Activated T-cell treated with anti-CD3 and anti-CD28 coated beads for 48 hours (primary cell): Measurements from ENCODE around the gene FAF1.

Experiments used
- DNase-seq: peaks from one replicate; pipeline ENCODE4 v3.0.0-alpha.2; 2020; ENCODE audit warnings: low read depth

FAF1 gene

DNA sequence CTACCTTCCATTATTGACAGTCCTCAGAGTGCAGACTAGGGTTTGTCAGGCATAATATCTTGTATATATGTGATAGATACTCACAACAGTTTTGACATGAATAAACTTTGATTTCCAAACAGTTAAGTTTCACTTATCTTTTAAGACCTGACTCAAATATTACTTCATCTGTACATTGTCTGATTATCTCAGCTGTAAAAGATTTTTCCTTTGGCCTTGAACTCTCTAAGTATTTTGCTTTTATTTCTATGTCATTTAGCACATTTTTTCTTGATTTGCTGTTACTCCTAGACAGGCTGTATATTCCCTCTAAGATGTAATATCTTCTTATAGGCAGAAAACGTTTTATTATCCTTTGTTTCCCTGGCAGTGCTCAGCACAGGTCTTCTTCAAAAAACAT lies 471.2 kb downstream of the FAF1 start:
- no peak for DNase-seq

DNA sequence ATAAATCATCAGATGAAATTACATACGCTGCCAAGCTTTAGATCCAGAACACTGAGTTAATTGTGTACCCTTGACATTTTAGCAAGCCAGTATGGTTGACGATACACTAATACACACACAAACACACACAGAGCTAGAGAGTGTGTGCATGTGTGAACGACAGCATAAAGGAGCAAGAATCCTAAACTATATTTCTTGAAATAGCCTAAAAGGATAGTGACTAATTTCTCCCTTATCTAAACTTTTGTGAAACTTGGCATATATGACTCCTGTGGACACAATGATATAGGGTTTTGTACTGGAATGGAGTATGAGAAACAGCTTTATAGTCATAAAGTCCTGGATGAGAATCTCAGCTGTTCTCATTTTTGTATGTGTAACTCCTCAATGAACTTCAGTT lies 471.7 kb downstream of the FAF1 start:
- no peak for DNase-seq

GRCh38 chr1:50487725-50488124 lies 472.3 kb downstream of the FAF1 start:
- DNase-seq = no peak

- no peak for DNase-seq
Observed at GRCh38 chr1:50481142-50481736, 478.8 kb downstream of the FAF1 start.

GRCh38 chr1:50476800-50477199 lies 483.3 kb downstream of the FAF1 start:
- no peak for DNase-seq

GRCh38 chr1:50474859-50475809 lies 484.9 kb downstream of the FAF1 start:
- DNase-seq = no peak

- no peak for DNase-seq
Observed at GRCh38 chr1:50473513-50473912, 486.6 kb downstream of the FAF1 start.

- DNase-seq = no peak
Observed at GRCh38 chr1:50471967-50472366, 488.1 kb downstream of the FAF1 start.

- DNase-seq = no peak
Observed at GRCh38 chr1:50462964-50463363, 497.1 kb downstream of the FAF1 start.

- no peak for DNase-seq
Observed at GRCh38 chr1:50458507-50458906, 501.6 kb downstream of the FAF1 start.

GRCh38 chr1:50454911-50455310 lies 505.2 kb downstream of the FAF1 start:
- DNase-seq = no peak

DNA sequence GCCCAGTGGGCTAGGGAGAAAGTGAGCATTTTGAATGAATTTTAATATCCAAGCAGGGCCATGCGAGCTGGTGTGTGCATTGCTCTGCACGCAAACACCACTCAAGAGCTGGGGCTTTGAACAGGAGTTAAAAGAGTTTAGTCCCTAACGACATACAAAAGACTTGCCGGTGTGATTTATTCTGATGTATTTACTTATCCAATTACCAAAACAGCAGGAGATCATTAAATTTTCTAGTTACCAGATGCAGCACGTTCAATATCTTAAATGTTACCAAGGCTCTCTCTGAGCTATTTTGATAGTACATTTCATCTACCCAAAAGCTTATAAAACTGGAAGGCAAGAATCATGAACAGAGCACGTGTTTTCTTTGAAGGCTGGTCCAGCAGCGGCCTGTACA lies 506.8 kb downstream of the FAF1 start:
- no peak for DNase-seq

DNA sequence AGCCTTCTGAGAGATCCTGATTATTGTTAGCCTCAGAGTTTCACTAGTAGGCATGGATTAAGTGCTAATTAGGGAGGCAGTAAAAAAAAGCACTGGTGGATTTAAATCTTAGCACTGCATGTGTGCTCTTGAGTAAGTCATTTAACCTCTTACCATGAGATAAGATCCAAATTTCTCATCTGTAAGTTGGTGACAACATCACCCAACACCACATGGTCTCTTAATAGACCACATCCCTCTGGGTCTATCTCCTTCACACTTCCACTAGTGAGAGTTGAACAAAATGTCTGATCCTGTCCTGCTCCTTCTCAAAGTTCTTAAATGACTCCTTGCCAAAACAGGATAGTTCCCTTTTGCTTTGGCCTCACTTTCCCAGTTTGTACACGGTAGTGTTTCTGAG lies 507.4 kb downstream of the FAF1 start:
- DNase-seq = no peak

GRCh38 chr1:50450861-50451653 lies 509.0 kb downstream of the FAF1 start:
- no peak for DNase-seq

GRCh38 chr1:50447961-50448360 lies 512.1 kb downstream of the FAF1 start:
- no peak for DNase-seq

- no peak for DNase-seq
Observed at GRCh38 chr1:50441183-50441582, 518.9 kb downstream of the FAF1 start.

DNA sequence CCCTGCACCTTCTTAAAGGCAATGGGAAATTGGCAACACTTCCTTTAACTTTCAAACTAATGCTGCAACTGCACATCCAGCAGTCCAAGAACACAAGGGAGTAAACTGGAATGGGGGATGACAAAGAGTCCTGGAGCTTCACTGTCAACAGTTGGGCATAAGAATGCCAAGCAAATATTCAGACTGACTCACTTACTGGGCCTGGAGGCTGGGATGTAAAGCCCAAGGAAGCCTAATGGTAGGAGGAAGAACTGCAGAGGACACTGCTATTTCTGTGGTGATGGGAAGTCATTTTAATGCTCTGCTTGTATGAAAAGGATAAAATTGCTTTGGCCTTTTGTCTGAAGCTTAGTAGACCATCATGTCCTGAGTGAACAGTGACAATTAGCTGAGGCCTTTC lies 521.1 kb downstream of the FAF1 start:
- DNase-seq = no peak

DNA sequence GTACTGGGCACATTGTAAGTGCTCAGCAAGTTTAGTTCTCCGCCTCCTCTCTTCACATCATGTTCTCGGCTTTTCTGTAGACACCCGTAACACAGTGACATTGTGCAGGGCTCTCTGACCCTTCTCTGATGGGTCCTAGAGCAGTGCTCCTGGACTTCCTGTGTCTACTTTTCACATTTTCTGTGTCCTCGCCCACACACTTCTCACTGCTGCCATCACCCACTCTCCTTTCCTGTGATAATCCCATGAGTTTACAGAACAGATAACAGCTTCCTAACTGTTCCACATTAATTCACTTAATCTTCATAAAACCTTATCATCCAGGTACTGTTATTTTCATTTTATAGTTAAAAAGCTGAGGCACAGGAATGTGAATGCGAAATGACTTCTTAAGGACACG lies 523.6 kb downstream of the FAF1 start:
- DNase-seq = no peak

DNA sequence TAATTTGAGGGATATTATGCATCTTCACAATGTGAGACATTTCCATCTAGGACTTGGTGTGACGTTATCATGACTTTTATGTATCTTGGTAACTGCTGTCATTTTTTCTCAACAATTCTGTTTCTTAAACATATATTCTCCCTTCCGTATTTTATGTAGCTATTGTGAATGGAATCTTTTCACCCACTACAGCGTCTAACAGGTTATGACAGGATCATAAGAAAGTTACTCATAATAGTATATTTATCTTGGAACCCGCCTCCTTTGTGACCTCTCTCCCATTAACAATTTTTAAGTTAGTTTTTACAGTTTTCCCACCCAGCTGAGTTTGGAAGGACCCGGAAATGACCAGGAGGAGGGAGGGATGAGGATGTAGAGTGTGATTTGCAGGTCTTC lies 530.1 kb downstream of the FAF1 start:
- no peak for DNase-seq

- no peak for DNase-seq
Observed at GRCh38 chr1:50427818-50428779, 532.0 kb downstream of the FAF1 start.

GRCh38 chr1:50427086-50427817 lies 532.8 kb downstream of the FAF1 start:
- no peak for DNase-seq
